IPS-18a (cell line): ENCODE measurements around the gene TRABD.

Experiments
- H3K27ac ChIP-seq: one replicate; pipeline ENCODE4 v1.5.1; 2013; ENCODE audit warnings: low read length
- H3K27me3 ChIP-seq: one replicate; pipeline ENCODE4 v1.6.1; 2013; ENCODE audit warnings: mild to moderate bottlenecking, low read length; ENCODE audit not compliant: control insufficient read depth, insufficient read depth
- H3K36me3 ChIP-seq: one replicate; pipeline ENCODE4 v1.6.1; 2013; ENCODE audit warnings: low read depth, low read length; ENCODE audit not compliant: control insufficient read depth
- H3K4me1 ChIP-seq: one replicate; pipeline ENCODE4 v1.6.1; 2013; ENCODE audit warnings: low read depth, low read length; ENCODE audit not compliant: control insufficient read depth
- H3K4me3 ChIP-seq: one replicate; pipeline ENCODE4 v1.5.1; 2013; ENCODE audit warnings: low read length
- H3K9ac ChIP-seq: one replicate; pipeline ENCODE4 v1.6.1; 2013; ENCODE audit warnings: mild to moderate bottlenecking, low read length, moderate library complexity
- H3K9me3 ChIP-seq: one replicate; pipeline ENCODE4 v1.6.1; 2013; ENCODE audit warnings: low read depth, low read length; ENCODE audit not compliant: control insufficient read depth

TRABD gene

DNA sequence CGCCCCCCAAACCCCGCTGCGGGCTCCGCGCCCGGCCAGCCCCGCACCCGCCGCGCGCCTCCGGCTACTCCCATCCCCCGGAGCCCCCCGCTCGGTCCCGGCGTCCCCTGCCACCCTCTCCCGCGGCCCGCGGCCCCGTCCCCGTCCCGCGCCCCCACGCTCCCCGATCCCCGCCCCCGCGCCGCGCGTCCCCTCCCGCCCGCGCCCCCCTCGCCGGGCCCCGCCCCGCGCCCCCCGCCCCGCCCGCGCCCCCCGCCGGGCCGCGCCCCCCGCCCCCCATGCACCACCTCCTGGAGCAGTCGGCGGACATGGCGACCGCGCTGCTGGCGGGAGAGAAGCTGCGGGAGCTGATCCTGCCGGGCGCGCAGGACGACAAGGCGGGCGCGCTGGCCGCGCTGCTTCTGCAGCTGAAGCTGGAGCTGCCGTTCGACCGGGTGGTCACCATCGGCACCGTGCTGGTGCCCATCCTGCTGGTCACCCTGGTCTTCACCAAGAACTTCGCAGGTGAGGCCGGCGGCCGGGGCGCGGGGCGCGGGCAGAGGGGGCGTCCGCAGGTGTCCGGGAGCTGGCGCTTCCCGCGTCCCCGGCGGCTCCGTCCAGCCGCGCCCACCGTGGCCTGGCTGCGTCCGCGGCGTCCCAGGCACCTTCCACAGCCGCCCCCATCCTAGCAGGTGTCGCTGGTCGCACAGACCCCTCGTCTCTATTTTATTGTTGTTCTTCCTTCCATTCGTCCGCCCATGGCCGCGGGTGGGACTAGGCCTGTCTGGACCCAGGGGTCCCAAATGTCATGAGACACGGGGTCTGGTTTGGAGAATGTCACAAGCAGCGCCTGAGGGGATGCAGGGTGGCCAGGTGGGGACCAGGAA lies 15.0 kb upstream of the TRABD start, which contains the start of gene PANX2:
TSS of gene PANX2 (plus strand) at position 279 of the 866 bp plus-strand sequence. CDS start at position 279, 0 bp downstream.
- Histone ChIP-seq H3K36me3 (no peaks in the 10 kb centered on the region), H3K9ac (no peak within 1 kb of the TSS), H3K27me3 (peaks cover 37% of the 10 kb centered on the region), H3K4me3 (peak within 1 kb of the TSS; percentile 58), H3K27ac (no peak within 1 kb of the TSS), H3K9me3 (no peaks in the 10 kb centered on the region), H3K4me1 (no peaks in the 10 kb centered on the region)

DNA sequence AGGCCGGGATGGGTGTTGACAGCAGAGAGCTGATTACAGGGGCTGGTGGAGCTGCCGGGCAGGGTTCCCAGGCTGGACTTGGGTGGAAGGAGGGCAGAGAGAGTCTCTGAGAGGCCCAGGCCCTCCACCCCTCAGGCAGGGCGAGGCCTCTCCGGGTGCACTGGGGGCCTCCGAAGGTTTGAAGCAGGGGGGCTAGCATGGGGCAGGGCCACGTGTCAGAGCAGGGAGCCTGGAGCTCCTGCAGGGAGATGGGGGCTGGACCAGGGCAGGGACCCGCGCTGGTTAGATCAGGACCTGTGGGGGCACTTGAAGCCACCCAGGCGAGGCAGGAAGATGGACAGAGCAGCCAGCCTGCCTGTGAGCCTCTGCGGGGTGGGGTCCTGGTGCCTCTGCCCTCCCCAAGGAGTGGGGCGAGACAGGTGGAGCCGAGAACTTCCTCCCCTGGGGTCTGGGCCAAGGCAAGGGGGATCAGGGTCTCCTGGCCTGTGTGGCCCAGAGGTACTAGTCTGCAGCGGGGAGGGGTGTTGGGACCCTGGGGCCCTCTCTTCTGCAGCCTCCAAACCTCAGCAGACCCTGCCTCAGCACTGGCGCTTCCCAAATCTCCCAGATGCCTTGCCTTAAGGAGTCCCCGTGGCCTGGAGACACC lies 14.3 kb upstream of the TRABD start:
- H3K36me3 ChIP-seq: no peaks in the 10 kb centered on the region
- no peaks in the 10 kb centered on the region for H3K9me3 ChIP-seq
- no peak overlapping the region for H3K9ac ChIP-seq
- H3K27me3 ChIP-seq: peaks cover 37% of the 10 kb centered on the region
- H3K4me1 ChIP-seq: no peaks in the 10 kb centered on the region
- no peak overlapping the region for H3K27ac ChIP-seq
- peak overlapping the region; percentile 58 for H3K4me3 ChIP-seq

DNA sequence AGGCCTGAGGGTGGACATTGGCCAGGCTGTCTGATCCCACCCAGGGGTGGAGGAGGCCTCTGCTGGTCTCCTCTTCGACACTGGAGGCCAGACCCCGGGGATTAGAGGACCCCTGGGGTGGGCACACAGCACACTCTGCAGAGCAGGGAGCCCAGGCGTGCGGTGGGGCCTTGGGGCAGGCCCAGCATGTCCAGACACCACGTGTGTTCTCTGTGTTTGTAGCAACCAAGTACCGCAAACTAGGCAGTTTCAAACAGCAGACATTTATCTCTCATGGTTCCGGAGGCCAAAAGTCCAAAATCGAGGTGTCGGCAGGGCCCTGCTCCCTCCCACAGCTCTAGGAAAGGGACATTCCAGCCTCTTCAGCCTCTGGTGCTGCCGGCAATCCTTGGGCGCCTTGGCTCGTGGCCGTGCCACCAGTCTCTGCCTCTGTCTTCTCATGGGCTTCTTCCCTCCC lies 13.7 kb upstream of the TRABD start:
- Histone ChIP-seq H3K4me1 (no peaks in the 10 kb centered on the region), H3K36me3 (no peaks in the 10 kb centered on the region), H3K9me3 (no peaks in the 10 kb centered on the region), H3K4me3 (no peak overlapping the region), H3K27me3 (peaks cover 37% of the 10 kb centered on the region), H3K27ac (no peak overlapping the region), H3K9ac (no peak overlapping the region)

DNA sequence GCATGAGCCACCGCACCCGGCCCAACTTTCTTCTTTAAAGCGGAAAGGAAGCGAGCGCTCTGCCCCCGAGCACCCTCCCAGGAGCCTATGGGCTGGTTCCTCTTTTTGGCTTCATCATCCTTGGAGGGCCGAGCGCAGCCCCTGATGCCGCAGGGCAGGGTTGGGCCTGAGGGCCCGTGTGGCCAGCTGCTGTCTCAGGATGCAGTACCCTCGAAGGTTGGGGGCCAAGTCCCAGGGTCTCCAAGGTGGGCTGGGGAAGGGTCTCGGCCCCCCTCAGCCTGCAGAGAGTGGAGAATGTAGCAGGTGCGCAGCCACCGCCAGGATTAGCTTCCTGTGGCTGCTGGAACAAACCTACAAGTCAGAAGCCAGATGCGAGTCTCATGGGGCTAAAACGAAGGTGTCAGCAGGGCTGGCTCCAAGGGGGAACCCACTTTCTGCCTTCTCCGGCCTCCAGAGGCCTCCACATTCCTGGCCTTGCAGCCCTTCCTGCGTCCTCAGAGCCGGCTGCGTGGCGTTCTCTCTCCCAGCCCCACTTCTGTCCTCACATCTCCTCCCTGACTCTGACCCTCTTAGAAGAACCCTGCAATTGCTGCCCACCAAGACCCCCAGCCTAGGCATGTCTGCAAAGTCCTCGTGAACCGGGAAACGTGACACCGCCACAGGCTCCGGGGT lies 12.3 kb upstream of the TRABD start:
- no peaks in the 10 kb centered on the region for H3K4me1 ChIP-seq
- H3K36me3 ChIP-seq: no peaks in the 10 kb centered on the region
- no peak overlapping the region for H3K27ac ChIP-seq
- H3K9me3 ChIP-seq: no peaks in the 10 kb centered on the region
- no peak overlapping the region for H3K9ac ChIP-seq
- no peak overlapping the region for H3K4me3 ChIP-seq
- H3K27me3 ChIP-seq: peaks cover 28% of the 10 kb centered on the region

DNA sequence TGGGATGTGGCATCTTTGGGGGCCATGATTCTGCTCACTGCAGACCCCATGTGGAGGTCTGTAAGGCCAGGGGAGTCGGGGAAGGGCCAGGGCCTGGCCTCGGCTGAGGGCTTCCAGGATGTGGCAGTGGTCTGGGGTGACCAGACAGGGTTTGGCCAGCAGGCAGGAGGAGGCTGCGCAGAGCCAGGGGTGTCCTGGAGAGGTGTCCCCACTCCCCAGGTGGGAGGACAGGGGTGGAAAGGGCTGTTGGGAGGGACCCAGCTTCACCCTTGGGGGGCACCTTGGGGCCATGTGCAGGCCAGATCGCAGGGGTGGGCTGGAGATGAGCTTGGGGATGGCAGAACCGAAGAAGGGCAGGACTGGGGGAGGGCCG lies 11.7 kb upstream of the TRABD start:
- no peak overlapping the region for H3K9ac ChIP-seq
- H3K27me3 ChIP-seq: peaks cover 22% of the 10 kb centered on the region
- H3K9me3 ChIP-seq: no peaks in the 10 kb centered on the region
- H3K4me3 ChIP-seq: no peak overlapping the region
- H3K4me1 ChIP-seq: no peaks in the 10 kb centered on the region
- H3K36me3 ChIP-seq: no peaks in the 10 kb centered on the region
- no peak overlapping the region for H3K27ac ChIP-seq

DNA sequence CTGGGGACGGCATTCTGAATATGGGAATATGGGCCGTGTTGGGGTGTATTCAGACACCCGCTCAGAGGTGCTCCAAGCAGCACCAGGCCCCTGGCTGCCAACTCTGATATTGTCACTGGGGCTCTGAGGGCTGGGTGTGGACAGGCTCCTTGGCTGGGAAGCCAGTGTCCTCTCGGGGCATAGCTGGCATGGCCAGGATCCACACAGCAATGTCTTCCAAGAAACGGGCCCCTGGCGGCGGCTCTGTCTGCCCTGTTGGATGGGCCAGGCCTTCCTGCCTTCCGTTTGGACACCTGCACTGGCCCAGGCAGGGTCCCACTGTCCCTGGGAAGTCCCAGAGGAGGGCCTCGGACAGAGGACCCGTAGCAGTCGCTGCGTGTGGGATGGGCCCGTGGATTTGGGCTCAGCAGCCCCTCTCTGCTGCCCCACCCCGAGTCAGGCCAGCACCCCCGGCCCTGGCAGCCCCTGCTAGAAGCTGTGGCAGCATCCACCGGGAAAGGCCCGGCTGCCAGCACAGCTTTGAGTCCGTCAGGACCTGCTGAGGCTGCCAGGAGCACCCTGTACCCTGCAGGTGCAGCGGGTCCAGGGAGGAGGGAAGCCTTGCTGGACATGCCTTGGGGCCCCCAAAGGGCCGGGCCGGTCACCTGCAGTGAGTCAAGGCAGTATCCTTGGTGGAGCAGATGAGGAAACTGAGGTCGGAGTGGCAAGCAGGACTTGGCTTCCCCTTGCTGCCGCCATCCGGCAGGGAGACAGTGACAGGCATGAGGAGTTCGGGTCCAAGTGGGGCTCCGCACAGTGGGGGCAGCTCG lies 11.1 kb upstream of the TRABD start:
- H3K27me3 ChIP-seq: peaks cover 17% of the 10 kb centered on the region
- H3K4me3 ChIP-seq: no peak overlapping the region
- H3K9me3 ChIP-seq: no peaks in the 10 kb centered on the region
- H3K27ac ChIP-seq: no peak overlapping the region
- H3K9ac ChIP-seq: no peak overlapping the region
- no peaks in the 10 kb centered on the region for H3K4me1 ChIP-seq
- H3K36me3 ChIP-seq: no peaks in the 10 kb centered on the region

DNA sequence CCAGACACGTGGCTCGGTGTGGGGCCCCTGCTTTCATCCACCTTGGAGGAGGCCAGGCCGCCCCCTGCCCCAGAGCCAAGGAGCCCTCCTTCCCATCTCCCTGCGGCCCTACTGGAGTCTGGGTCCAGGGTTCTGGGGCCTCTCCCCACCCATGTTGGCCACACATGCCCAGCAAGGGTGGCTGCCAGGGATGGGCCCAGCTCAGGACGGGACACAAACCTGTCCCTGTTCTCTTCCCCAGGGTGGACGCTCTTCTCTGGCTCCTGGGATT lies 10.6 kb upstream of the TRABD start:
- H3K9me3 ChIP-seq: no peaks in the 10 kb centered on the region
- peaks cover 17% of the 10 kb centered on the region for H3K27me3 ChIP-seq
- H3K4me3 ChIP-seq: no peak overlapping the region
- H3K36me3 ChIP-seq: no peaks in the 10 kb centered on the region
- no peaks in the 10 kb centered on the region for H3K4me1 ChIP-seq
- no peak overlapping the region for H3K9ac ChIP-seq
- H3K27ac ChIP-seq: no peak overlapping the region

DNA sequence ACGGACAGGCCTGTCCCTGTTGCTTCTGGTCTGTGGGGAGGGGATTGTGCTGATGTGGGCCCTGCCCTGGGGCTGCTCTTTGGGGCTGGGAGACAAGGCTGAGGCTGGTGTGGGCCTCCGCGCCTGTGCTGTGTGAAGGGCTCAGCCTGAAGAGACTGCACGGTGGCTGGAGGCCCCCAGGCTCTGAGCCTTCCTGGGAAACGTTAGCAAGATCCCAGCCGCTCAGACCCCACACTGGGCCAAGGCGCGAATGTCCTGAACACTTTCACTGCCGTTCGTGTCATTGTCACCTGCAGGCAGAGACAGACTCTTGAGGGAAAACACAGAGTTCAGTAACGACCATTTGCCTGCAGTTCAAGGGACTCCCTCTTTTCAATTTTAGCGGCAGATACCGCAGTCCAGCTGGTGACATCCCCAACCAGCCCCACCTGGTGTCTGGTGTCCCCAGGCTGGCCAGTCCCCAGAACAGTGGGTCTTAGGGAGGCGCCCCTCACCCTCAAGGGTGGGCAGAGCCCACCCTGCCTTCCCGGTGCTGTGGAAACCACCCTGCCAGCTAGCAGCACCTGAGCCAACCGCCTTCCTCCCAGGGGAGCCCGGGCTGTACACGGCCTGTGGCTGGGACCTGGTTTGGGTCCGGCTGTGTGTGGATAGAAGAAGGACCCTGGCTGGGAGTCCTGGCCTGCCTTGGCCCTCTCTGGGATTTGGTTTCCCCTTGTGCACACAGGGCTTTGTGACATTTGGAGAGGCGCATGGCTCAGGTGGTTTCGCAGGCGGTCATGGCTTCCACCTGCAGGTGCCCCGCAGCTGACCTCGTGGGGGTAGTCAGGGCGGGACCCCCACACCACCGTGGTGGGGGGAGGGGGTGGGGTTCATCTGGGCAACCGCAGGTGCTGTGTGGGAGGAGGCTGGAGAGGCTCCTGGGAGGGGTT lies 9.5 kb upstream of the TRABD start:
- no peak overlapping the region for H3K4me3 ChIP-seq
- peaks cover 12% of the 10 kb centered on the region for H3K27me3 ChIP-seq
- no peak overlapping the region for H3K9ac ChIP-seq
- H3K4me1 ChIP-seq: no peaks in the 10 kb centered on the region
- H3K36me3 ChIP-seq: no peaks in the 10 kb centered on the region
- H3K9me3 ChIP-seq: no peaks in the 10 kb centered on the region
- no peak overlapping the region for H3K27ac ChIP-seq

DNA sequence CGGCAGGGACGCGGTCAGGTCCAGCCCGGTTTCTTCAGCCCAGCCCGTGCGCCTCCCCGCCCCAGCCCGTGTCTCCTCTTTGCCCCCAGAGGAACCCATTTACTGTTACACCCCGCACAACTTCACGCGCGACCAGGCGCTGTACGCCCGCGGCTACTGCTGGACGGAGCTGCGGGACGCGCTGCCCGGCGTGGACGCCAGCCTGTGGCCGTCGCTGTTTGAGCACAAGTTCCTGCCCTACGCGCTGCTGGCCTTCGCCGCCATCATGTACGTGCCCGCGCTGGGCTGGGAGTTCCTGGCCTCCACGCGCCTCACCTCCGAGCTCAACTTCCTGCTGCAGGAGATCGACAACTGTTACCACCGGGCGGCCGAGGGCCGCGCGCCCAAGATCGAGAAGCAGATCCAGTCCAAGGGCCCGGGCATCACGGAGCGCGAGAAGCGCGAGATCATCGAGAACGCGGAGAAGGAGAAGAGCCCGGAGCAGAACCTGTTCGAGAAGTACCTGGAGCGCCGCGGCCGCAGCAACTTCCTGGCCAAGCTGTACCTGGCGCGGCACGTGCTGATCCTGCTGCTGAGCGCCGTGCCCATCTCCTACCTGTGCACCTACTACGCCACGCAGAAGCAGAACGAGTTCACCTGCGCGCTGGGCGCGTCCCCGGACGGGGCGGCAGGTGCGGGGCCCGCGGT lies 8.7 kb upstream of the TRABD start:
- Histone ChIP-seq H3K9ac (no peak overlapping the region), H3K36me3 (no peaks in the 10 kb centered on the region), H3K27me3 (peaks cover 4% of the 10 kb centered on the region), H3K4me1 (no peaks in the 10 kb centered on the region), H3K9me3 (no peaks in the 10 kb centered on the region), H3K27ac (no peak overlapping the region), H3K4me3 (no peak overlapping the region)
